ENCODE data around the gene NDUFAF3. TPM values are rescaled to one million over a fixed set of nuclear protein-coding genes. Genes with fewer than 3 reads are reported as not detected.

Gene NDUFAF3
- total RNA-seq, 1 experiment from 2014 or later, result 91.0 TPM

DNA sequence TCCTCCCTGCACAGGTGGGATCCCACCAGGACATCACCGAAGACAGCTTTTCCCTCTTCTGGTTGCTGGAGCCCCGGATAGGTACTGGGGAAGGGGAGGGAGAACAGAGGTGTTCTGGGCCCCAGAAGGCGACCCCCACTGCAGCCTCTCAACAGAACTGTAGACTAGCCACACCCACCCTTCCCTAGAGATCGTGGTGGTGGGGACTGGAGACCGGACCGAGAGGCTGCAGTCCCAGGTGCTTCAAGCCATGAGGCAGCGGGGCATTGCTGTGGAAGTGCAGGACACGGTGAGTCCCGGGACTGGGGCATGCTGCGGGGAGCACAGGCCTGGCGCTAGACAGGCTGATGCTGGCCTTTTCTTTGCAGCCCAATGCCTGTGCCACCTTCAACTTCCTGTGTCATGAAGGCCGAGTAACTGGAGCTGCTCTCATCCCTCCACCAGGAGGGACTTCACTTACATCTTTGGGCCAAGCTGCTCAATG is 809 bp downstream of the NDUFAF3 start:
- no TSS peak for BruUV-seq (replicated peaks)
- Histone ChIP-seq H3K36me3 (ENCODE audit: control insufficient read depth in 1 of 2, insufficient read depth in 2 of 2, low read length in 2 of 2) (peaks cover 18 to 46% of the 10 kb centered on the region in 2 experiments; a peak in 3 of 4 replicates), H3K9me3 (ENCODE audit: control insufficient read depth in 1 of 2, insufficient read depth in 1 of 2, low read depth in 1 of 2, low read length in 2 of 2) (no peaks in the 10 kb centered on the region), H3K4me1 (ENCODE audit: control insufficient read depth in 1 of 2, insufficient read depth in 2 of 2, low read length in 2 of 2) (peaks cover 14 to 57% of the 10 kb centered on the region in 2 experiments), H3K27me3 (ENCODE audit: insufficient read depth, low read length) (no peaks in the 10 kb centered on the region), H3K79me2 (ENCODE audit: insufficient read depth, low read length) (peaks cover 81% of the 10 kb centered on the region), H3K27ac (ENCODE audit: low read depth, low read length) (peak overlapping the region; percentile 99), H3K4me3 (replicated peaks in 1 of 2; ENCODE audit: low read depth in 1 of 2, low read length in 2 of 2) (peak overlapping the region; percentile 80 to 98), H3K9ac (ENCODE audit: low read length) (peak overlapping the region; percentile 99), H2AFZ (ENCODE audit: low read depth, low read length, poor library complexity, severe bottlenecking) (no peak overlapping the region), H4K20me1 (ENCODE audit: insufficient read depth) (no peaks in the 10 kb centered on the region; the same call in 1 of the 2 replicates), H3K9me2 (ENCODE audit: insufficient read depth) (no peaks in the 10 kb centered on the region), H3K4me2 (ENCODE audit: low read length) (peak overlapping the region; percentile 90)
- ATAC-seq (no peak), DNase-seq (ENCODE audit: low read depth, low spot score) (no peak)
- TF ChIP-seq, protein P1, sequence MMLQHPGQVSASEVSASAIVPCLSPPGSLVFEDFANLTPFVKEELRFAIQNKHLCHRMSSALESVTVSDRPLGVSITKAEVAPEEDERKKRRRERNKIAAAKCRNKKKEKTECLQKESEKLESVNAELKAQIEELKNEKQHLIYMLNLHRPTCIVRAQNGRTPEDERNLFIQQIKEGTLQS (IDR thresholded peaks at IDR 0.05), result no peak
- TF ChIP-seq TCF7L2 (IDR thresholded peaks at IDR 0.05; ENCODE audit: borderline replicate concordance, extremely low read depth, insufficient read depth, insufficient read length), result no peak
- no peak for TF ChIP-seq ZNF274 (IDR thresholded peaks at IDR 0.05; ENCODE audit: low read depth, low read length)
- peak; percentile 44 for TF ChIP-seq POLR2AphosphoS5 (IDR thresholded peaks at IDR 0.05; ENCODE audit: low read depth, low read length)
- no peak for TF ChIP-seq SRF (IDR thresholded peaks at IDR 0.05; ENCODE audit: low read depth)
- TF ChIP-seq, protein P2, sequence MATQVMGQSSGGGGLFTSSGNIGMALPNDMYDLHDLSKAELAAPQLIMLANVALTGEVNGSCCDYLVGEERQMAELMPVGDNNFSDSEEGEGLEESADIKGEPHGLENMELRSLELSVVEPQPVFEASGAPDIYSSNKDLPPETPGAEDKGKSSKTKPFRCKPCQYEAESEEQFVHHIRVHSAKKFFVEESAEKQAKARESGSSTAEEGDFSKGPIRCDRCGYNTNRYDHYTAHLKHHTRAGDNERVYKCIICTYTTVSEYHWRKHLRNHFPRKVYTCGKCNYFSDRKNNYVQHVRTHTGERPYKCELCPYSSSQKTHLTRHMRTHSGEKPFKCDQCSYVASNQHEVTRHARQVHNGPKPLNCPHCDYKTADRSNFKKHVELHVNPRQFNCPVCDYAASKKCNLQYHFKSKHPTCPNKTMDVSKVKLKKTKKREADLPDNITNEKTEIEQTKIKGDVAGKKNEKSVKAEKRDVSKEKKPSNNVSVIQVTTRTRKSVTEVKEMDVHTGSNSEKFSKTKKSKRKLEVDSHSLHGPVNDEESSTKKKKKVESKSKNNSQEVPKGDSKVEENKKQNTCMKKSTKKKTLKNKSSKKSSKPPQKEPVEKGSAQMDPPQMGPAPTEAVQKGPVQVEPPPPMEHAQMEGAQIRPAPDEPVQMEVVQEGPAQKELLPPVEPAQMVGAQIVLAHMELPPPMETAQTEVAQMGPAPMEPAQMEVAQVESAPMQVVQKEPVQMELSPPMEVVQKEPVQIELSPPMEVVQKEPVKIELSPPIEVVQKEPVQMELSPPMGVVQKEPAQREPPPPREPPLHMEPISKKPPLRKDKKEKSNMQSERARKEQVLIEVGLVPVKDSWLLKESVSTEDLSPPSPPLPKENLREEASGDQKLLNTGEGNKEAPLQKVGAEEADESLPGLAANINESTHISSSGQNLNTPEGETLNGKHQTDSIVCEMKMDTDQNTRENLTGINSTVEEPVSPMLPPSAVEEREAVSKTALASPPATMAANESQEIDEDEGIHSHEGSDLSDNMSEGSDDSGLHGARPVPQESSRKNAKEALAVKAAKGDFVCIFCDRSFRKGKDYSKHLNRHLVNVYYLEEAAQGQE (IDR thresholded peaks at IDR 0.05; ENCODE audit: low read depth), result no peak
- TF ChIP-seq, protein P3, sequence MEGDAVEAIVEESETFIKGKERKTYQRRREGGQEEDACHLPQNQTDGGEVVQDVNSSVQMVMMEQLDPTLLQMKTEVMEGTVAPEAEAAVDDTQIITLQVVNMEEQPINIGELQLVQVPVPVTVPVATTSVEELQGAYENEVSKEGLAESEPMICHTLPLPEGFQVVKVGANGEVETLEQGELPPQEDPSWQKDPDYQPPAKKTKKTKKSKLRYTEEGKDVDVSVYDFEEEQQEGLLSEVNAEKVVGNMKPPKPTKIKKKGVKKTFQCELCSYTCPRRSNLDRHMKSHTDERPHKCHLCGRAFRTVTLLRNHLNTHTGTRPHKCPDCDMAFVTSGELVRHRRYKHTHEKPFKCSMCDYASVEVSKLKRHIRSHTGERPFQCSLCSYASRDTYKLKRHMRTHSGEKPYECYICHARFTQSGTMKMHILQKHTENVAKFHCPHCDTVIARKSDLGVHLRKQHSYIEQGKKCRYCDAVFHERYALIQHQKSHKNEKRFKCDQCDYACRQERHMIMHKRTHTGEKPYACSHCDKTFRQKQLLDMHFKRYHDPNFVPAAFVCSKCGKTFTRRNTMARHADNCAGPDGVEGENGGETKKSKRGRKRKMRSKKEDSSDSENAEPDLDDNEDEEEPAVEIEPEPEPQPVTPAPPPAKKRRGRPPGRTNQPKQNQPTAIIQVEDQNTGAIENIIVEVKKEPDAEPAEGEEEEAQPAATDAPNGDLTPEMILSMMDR (IDR thresholded peaks at IDR 0.05 in 2 of 3, conservative IDR thresholded peaks at IDR 0.05 in 1 of 3; ENCODE audit: borderline replicate concordance in 1 of 3, insufficient read depth in 1 of 3, low read depth in 2 of 3, low read length in 2 of 3), result no peak
- no peak for TF ChIP-seq RAD21 (IDR thresholded peaks at IDR 0.05; ENCODE audit: low read depth)
- TF ChIP-seq, protein P4, sequence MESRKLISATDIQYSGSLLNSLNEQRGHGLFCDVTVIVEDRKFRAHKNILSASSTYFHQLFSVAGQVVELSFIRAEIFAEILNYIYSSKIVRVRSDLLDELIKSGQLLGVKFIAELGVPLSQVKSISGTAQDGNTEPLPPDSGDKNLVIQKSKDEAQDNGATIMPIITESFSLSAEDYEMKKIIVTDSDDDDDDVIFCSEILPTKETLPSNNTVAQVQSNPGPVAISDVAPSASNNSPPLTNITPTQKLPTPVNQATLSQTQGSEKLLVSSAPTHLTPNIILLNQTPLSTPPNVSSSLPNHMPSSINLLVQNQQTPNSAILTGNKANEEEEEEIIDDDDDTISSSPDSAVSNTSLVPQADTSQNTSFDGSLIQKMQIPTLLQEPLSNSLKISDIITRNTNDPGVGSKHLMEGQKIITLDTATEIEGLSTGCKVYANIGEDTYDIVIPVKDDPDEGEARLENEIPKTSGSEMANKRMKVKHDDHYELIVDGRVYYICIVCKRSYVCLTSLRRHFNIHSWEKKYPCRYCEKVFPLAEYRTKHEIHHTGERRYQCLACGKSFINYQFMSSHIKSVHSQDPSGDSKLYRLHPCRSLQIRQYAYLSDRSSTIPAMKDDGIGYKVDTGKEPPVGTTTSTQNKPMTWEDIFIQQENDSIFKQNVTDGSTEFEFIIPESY (IDR thresholded peaks at IDR 0.05; ENCODE audit: extremely low read depth, insufficient replicate concordance, low read length), result no peak
- intact Hi-C loops (cut with micrococcal nuclease), result no loop called here
- ChIA-PET RAD21 (ENCODE audit: low non-redundant PET in 1 of 2, low total read pairs in 2 of 2, uncharacterized antibody in 2 of 2, unreplicated experiment in 2 of 2) (no interaction called here), POLR2A (interaction anchor here (0.9 to 3.6 kb wide), 7 partner anchors 9 to 111 kb away, joined by 4 to 52 read pairs (median 7); partner anchors contain the start of genes P4HTM, QRICH1 and WDR6), CTCF (interaction anchor here (1.0 to 3.5 kb wide), 5 partner anchors 15 to 426 kb away, joined by 4 to 29 read pairs (median 27); partner anchors contain the start of genes P4HTM, QRICH1 and WDR6)

Measured in HCT116 (cell line).